ENCODE results near the gene BEX2. TPM values are rescaled to one million over a fixed set of nuclear protein-coding genes. Genes with fewer than 3 reads are reported as not detected.
"Not testable (repeated sequence)": the region's sequence is repeated elsewhere in the genome, so short reads cannot be mapped to it uniquely, and the experiment has no call there.

The BEX2 gene
- total RNA-seq, 4 donors from 2014 or later: 2.1 to 10.6 (median 5.6) TPM

DNA sequence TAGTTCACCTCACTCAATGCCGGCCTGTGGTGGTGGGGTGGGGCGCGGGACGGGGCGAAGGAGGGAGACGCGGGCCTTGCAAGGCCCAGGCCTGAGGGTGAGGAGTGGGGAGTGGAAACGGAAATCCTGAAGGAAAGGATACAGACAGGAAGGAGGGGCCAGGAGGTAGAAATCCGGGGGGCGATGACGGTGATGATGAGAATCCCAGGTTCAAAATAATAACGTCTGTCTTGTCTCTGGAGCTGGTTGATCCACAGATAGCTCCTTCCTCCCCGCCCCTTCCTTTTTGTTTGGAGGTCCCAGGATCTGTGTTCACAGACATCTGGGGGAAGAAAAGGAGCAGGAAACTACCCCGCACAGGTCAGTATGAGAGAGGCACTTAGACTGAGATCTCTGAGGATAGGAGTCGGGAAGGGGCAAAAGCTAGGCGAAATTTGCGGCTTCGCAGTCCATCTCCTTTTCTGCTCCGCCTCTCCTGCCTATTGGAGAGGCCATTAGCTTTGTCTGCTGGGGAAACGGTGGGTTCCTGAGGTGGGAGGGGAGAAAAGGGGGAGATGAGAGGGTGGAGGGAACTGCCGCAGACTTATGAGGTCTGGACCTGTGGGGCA lies 20.0 kb upstream of the BEX2 start:
- WGBS: 23% methylated on average over 21 of the region's 21 CpGs
- Histone ChIP-seq H3K27ac (replicated peaks in 1 of 4) (peak overlapping the region in 3 of 4 donors; percentile 28 to 36 (median 32)), H3K36me3 (no peaks in the 10 kb centered on the region), H3K4me3 (peak overlapping the region; percentile 41 to 43 (median 42)), H3K27me3 (peaks cover 0 to 11% (median 0%) of the 10 kb centered on the region in 4 donors), H3K4me1 (peaks cover 0 to 10% (median 0%) of the 10 kb centered on the region in 4 donors), H3K9me3 (no peaks in the 10 kb centered on the region)
- TF ChIP-seq POLR2AphosphoS5 (IDR thresholded peaks at IDR 0.05) (no peak), POLR2A (IDR thresholded peaks at IDR 0.05; ENCODE audit: low read depth) (no peak), EP300 (IDR thresholded peaks at IDR 0.05) (no peak)
- TF ChIP-seq, protein P1, sequence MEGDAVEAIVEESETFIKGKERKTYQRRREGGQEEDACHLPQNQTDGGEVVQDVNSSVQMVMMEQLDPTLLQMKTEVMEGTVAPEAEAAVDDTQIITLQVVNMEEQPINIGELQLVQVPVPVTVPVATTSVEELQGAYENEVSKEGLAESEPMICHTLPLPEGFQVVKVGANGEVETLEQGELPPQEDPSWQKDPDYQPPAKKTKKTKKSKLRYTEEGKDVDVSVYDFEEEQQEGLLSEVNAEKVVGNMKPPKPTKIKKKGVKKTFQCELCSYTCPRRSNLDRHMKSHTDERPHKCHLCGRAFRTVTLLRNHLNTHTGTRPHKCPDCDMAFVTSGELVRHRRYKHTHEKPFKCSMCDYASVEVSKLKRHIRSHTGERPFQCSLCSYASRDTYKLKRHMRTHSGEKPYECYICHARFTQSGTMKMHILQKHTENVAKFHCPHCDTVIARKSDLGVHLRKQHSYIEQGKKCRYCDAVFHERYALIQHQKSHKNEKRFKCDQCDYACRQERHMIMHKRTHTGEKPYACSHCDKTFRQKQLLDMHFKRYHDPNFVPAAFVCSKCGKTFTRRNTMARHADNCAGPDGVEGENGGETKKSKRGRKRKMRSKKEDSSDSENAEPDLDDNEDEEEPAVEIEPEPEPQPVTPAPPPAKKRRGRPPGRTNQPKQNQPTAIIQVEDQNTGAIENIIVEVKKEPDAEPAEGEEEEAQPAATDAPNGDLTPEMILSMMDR (IDR thresholded peaks at IDR 0.05): no peak
- DNase-seq (ENCODE audit: extremely low spot score): no peak
- intact Hi-C loops (cut with DNase I): no loop called here

DNA sequence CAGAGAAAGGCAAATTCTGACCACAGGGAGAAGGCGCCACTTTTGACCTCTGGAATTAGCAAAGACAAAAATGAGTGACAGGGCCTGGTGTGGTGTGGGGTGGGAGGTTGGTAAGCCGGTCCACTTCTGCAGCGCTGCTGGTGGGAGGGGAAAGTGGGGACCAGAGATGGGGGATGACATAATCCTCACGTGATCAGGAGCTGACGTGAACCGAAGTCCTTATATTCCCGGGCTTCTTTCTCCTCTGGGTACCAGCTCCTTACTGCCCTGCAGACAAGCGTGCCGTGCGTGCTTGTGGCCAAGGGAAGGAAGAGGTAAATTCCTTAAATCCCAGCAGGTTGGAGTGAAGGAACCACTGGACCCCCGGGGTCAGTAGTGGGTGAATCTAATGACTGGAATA lies 19.2 kb upstream of the BEX2 start, which contains the start of gene TCEAL7:
Gene TCEAL7, plus strand, starts transcription at position 249 of the 400 bp plus-strand sequence. CDS start 1,165 bp downstream, outside the sequence.
- Histone ChIP-seq H3K27ac (replicated peaks in 1 of 4) (peak within 1 kb of the TSS in 3 of 4 donors; percentile 28 to 36 (median 32)), H3K27me3 (peaks cover 0 to 11% (median 0%) of the 10 kb centered on the region in 4 donors), H3K9me3 (no peaks in the 10 kb centered on the region), H3K4me1 (peaks cover 0 to 10% (median 0%) of the 10 kb centered on the region in 4 donors), H3K36me3 (no peaks in the 10 kb centered on the region), H3K4me3 (peak within 1 kb of the TSS; percentile 41 to 43 (median 42))
- 22% methylated on average over 11 of the region's 11 CpGs for WGBS
- intact Hi-C loops (cut with DNase I): no loop called here
- no peak for DNase-seq (ENCODE audit: extremely low spot score)
- TF ChIP-seq POLR2A (IDR thresholded peaks at IDR 0.05; ENCODE audit: low read depth): no peak
- peak; percentile 34 to 60 for TF ChIP-seq POLR2AphosphoS5 (IDR thresholded peaks at IDR 0.05)

DNA sequence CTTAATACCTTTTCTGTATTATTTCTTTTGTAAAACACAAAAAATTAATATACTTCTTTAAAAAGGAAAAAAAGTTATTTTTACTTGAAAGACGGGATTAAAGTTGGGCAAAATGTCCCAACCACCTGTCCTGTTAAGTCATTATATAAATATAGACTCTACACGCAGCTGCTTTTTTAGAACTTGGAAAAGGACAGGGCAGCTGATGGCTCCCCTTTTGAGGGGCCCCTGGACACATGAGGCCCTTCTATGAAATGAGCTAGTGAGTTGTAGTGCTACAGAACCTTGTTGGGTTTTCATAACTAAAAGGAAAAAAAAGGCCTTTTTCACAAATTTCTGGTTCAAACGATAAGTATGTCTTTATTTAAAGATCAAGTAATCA lies 600 bp upstream of the BEX2 start:
- Histone ChIP-seq H3K27me3 (peaks cover 0 to 10% (median 6%) of the 10 kb centered on the region in 4 donors), H3K27ac (replicated peaks in 1 of 4) (no peak overlapping the region), H3K36me3 (no peaks in the 10 kb centered on the region), H3K9me3 (no peaks in the 10 kb centered on the region), H3K4me3 (peak overlapping the region in 2 of 4 donors; percentile 52 to 58), H3K4me1 (peaks cover 5 to 10% (median 10%) of the 10 kb centered on the region in 4 donors)
- WGBS: 75% methylated on average over 3 of the region's 3 CpGs
- no peak for DNase-seq (ENCODE audit: extremely low spot score)
- TF ChIP-seq, protein P1 (IDR thresholded peaks at IDR 0.05): no peak
- TF ChIP-seq POLR2AphosphoS5 (IDR thresholded peaks at IDR 0.05): no peak
- no peak for TF ChIP-seq POLR2A (IDR thresholded peaks at IDR 0.05; ENCODE audit: low read depth)
- no peak for TF ChIP-seq EP300 (IDR thresholded peaks at IDR 0.05)
- intact Hi-C loops (cut with DNase I): no loop called here

DNA sequence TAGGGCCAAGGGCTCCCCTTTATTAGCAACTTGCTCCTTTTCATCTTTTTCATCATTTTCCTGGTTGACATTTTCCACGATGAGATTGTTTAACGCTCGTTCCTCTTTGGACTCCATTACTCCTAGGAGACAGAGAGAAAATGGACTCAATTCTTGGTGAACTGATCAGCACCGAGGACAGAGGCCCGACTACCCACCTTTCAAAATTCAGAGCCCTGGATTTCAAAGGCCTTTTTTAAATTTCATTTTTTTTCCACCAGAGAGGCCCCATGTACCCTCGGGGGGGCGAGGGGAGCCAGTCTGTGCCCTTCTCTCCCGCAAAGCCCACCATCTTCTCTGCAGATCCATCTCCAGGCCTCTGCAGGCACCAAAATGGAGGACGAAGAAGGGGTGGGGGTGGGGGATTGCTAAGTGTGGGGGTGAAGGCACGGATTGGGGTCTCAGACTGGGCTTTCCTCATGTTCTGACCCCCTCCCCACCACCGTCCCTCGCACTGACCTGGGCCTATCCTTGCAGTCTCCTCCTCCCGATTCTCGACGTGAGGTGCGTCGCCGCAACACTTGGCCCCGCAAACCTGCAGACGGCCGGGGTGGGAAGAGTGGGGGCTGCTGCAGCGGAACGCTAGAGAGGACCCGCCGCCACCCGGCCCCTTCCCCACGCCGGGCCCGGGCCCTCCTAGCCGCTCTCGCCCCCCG lies 783 bp downstream of the BEX2 start:
- no peak for DNase-seq (ENCODE audit: extremely low spot score)
- Histone ChIP-seq H3K36me3 (no peaks in the 10 kb centered on the region), H3K4me3 (peak overlapping the region; percentile 51 to 59 (median 55)), H3K4me1 (peaks cover 5 to 10% (median 10%) of the 10 kb centered on the region in 4 donors), H3K27me3 (peaks cover 0 to 10% (median 6%) of the 10 kb centered on the region in 4 donors), H3K27ac (replicated peaks in 1 of 4) (no peak overlapping the region), H3K9me3 (no peaks in the 10 kb centered on the region)
- TF ChIP-seq POLR2AphosphoS5 (IDR thresholded peaks at IDR 0.05): no peak
- TF ChIP-seq POLR2A (IDR thresholded peaks at IDR 0.05; ENCODE audit: low read depth): no peak
- intact Hi-C loops (cut with DNase I): no loop called here
- WGBS: 37% methylated on average over 32 of the region's 32 CpGs

DNA sequence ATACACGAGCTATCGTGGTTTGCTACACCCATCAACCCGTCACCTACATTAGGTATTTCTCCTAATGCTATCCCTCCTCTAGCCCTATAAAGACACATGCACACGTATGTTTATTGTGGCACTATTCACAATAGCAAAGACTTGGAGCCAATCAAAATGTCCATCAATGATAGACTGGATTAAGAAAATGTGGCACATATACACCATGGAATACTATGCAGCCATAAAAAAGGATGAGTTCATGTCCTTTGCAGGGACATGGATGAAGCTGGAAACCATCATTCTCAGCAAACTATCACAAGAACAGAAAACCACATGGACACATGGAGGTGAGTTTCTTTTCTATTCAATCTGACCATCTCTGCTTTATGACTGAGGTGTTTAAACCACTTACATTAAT lies 5.1 kb downstream of the BEX2 start:
- H3K27ac ChIP-seq (replicated peaks in 1 of 4); H3K4me3 ChIP-seq; H3K4me1 ChIP-seq; H3K36me3 ChIP-seq; DNase-seq (ENCODE audit: extremely low spot score); H3K27me3 ChIP-seq; intact Hi-C loops (cut with DNase I); H3K9me3 ChIP-seq: not testable (repeated sequence)
- 86% methylated on average over 4 of the region's 4 CpGs for WGBS

DNA sequence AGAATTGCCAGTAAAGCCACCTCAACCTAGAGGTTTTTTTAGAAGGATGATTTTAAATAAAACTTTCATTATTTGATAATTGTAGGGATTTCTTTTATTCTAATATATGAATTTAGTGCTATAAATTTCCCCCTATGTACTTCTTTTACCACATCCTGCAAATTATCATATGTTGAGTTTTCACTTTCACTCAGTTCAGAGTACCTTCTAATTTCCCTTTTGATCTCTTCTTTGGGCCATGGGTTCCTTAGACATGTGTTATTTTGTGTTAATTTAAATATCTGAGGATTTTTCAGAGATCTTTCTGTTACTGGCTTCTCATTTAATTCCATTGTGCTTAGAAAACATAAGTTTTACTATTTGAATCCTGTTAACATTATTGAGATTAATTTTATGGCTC lies 6.1 kb downstream of the BEX2 start:
- Histone ChIP-seq H3K36me3 (no peaks in the 10 kb centered on the region), H3K4me3 (no peak overlapping the region), H3K4me1 (no peaks in the 10 kb centered on the region), H3K27ac (replicated peaks in 1 of 4) (no peak overlapping the region), H3K9me3 (no peaks in the 10 kb centered on the region), H3K27me3 (no peaks in the 10 kb centered on the region)
- DNase-seq (ENCODE audit: extremely low spot score): no peak
- intact Hi-C loops (cut with DNase I): no loop called here
- TF ChIP-seq, protein P1 (IDR thresholded peaks at IDR 0.05): no peak
- TF ChIP-seq EP300 (IDR thresholded peaks at IDR 0.05) (no peak), POLR2AphosphoS5 (IDR thresholded peaks at IDR 0.05) (no peak)

Measured in esophagus muscularis mucosa (tissue), 4 donors.